Activated naive CD4-positive, alpha-beta T cell treated with anti-CD3 and anti-CD28 coated beads, Interleukin-2, amount 10 ng/mL, durations not matched to agents 7 days and 5 days (primary cell): ENCODE data around the gene SLC19A1.
A peak's percentile ranks its signal among the peaks of the same experiment; 100 is the strongest.

Source experiments
- CTCF ChIA-PET: fragments of 350-600 bp; sonication (Branson Sonifier 250); formaldehyde crosslinking; loops from one replicate; lab custom pipeline; 2021; ENCODE audit warnings: antibody characterized with exemption; lab: Charles Lee
- DNase-seq: peaks from one replicate; pipeline ENCODE4 v3.0.0-alpha.2; 2020
- H3K27ac Mint-ChIP-seq: one replicate; pipeline ENCODE4 v1.8.0; 2021; ENCODE audit warnings: mild to moderate bottlenecking, moderate library complexity, mixed read lengths
- H3K27me3 Mint-ChIP-seq: one replicate; pipeline ENCODE4 v1.8.0; 2021; ENCODE audit warnings: mild to moderate bottlenecking, mixed read lengths
- H3K36me3 Mint-ChIP-seq: one replicate; pipeline ENCODE4 v1.8.0; 2021; ENCODE audit warnings: mixed read lengths
- H3K4me1 Mint-ChIP-seq: one replicate; pipeline ENCODE4 v1.8.0; 2021; ENCODE audit warnings: mixed read lengths
- H3K4me3 Mint-ChIP-seq: one replicate; pipeline ENCODE4 v1.8.0; 2021; ENCODE audit warnings: mild to moderate bottlenecking, moderate library complexity, mixed read lengths
- H3K9me3 Mint-ChIP-seq: one replicate; pipeline ENCODE4 v1.8.0; 2021; ENCODE audit warnings: mixed read lengths

The SLC19A1 gene

GRCh38 chr21:45522381-45522780, 19.9 kb downstream of the SLC19A1 start:
- DNase-seq: no peak
- peaks cover 63% of the 10 kb centered on the region for H3K36me3 Mint-ChIP-seq
- peaks cover 38% of the 10 kb centered on the region for H3K9me3 Mint-ChIP-seq
- H3K4me1 Mint-ChIP-seq: peaks cover 21% of the 10 kb centered on the region
- H3K4me3 Mint-ChIP-seq: no peak overlapping the region
- H3K27me3 Mint-ChIP-seq: no peaks in the 10 kb centered on the region
- CTCF ChIA-PET: no interaction called here
- H3K27ac Mint-ChIP-seq: no peak overlapping the region

GRCh38 chr21:45521241-45521640, 21.0 kb downstream of the SLC19A1 start:
- Mint-ChIP-seq H3K4me1 (peaks cover 26% of the 10 kb centered on the region), H3K27me3 (no peaks in the 10 kb centered on the region), H3K36me3 (peaks cover 57% of the 10 kb centered on the region), H3K4me3 (no peak overlapping the region), H3K27ac (no peak overlapping the region), H3K9me3 (peaks cover 38% of the 10 kb centered on the region)
- DNase-seq: no peak
- CTCF ChIA-PET: no interaction called here

- CTCF ChIA-PET: interaction anchor here (0.6 kb wide), 1 partner anchor 712 kb away, joined by 3 read pairs; no protein-coding TSS in a partner anchor
- H3K9me3 Mint-ChIP-seq: peaks cover 38% of the 10 kb centered on the region
- no peaks in the 10 kb centered on the region for H3K27me3 Mint-ChIP-seq
- no peak overlapping the region for H3K27ac Mint-ChIP-seq
- H3K4me1 Mint-ChIP-seq: peaks cover 26% of the 10 kb centered on the region
- no peak overlapping the region for H3K4me3 Mint-ChIP-seq
- peaks cover 60% of the 10 kb centered on the region for H3K36me3 Mint-ChIP-seq
- DNase-seq: no peak
Measured at GRCh38 chr21:45519182-45519581, 23.1 kb downstream of the SLC19A1 start.

- Mint-ChIP-seq H3K4me3 (no peak overlapping the region), H3K36me3 (peaks cover 63% of the 10 kb centered on the region), H3K27ac (peak overlapping the region; percentile 83), H3K27me3 (no peaks in the 10 kb centered on the region), H3K9me3 (peaks cover 38% of the 10 kb centered on the region), H3K4me1 (peaks cover 30% of the 10 kb centered on the region)
- CTCF ChIA-PET: interaction anchor here (0.6 kb wide), 1 partner anchor 712 kb away, joined by 3 read pairs; no protein-coding TSS in a partner anchor
- no peak for DNase-seq
Measured at GRCh38 chr21:45518742-45519141, 23.5 kb downstream of the SLC19A1 start.

- DNase-seq: peak; percentile 38
- Mint-ChIP-seq H3K9me3 (peaks cover 38% of the 10 kb centered on the region), H3K36me3 (peaks cover 58% of the 10 kb centered on the region), H3K4me3 (peak overlapping the region; percentile 8), H3K27me3 (no peaks in the 10 kb centered on the region), H3K4me1 (peaks cover 32% of the 10 kb centered on the region), H3K27ac (peak overlapping the region; percentile 83)
- CTCF ChIA-PET: no interaction called here
Measured at GRCh38 chr21:45517249-45518065, 24.8 kb downstream of the SLC19A1 start.

GRCh38 chr21:45516671-45517151, 25.5 kb downstream of the SLC19A1 start:
- Mint-ChIP-seq H3K36me3 (peaks cover 51% of the 10 kb centered on the region), H3K9me3 (peaks cover 35% of the 10 kb centered on the region), H3K4me1 (peaks cover 32% of the 10 kb centered on the region), H3K27ac (peak overlapping the region; percentile 24), H3K4me3 (no peak overlapping the region), H3K27me3 (no peaks in the 10 kb centered on the region)
- no peak for DNase-seq
- CTCF ChIA-PET: no interaction called here

GRCh38 chr21:45516071-45516670, 26.1 kb downstream of the SLC19A1 start:
- CTCF ChIA-PET: no interaction called here
- Mint-ChIP-seq H3K27ac (no peak overlapping the region), H3K9me3 (peaks cover 30% of the 10 kb centered on the region), H3K4me3 (no peak overlapping the region), H3K36me3 (peaks cover 45% of the 10 kb centered on the region), H3K4me1 (peaks cover 32% of the 10 kb centered on the region), H3K27me3 (no peaks in the 10 kb centered on the region)
- DNase-seq: no peak

GRCh38 chr21:45515241-45516061, 26.8 kb downstream of the SLC19A1 start:
- H3K36me3 Mint-ChIP-seq: peaks cover 38% of the 10 kb centered on the region
- peaks cover 26% of the 10 kb centered on the region for H3K9me3 Mint-ChIP-seq
- H3K27me3 Mint-ChIP-seq: no peaks in the 10 kb centered on the region
- peak overlapping the region; percentile 58 for H3K27ac Mint-ChIP-seq
- CTCF ChIA-PET: no interaction called here
- no peak overlapping the region for H3K4me3 Mint-ChIP-seq
- peaks cover 32% of the 10 kb centered on the region for H3K4me1 Mint-ChIP-seq
- no peak for DNase-seq

- Mint-ChIP-seq H3K9me3 (peaks cover 17% of the 10 kb centered on the region), H3K27ac (no peak overlapping the region), H3K4me3 (no peak overlapping the region), H3K36me3 (peaks cover 28% of the 10 kb centered on the region), H3K27me3 (no peaks in the 10 kb centered on the region), H3K4me1 (peaks cover 30% of the 10 kb centered on the region)
- CTCF ChIA-PET: no interaction called here
- DNase-seq: no peak
Measured at GRCh38 chr21:45514311-45515021, 27.8 kb downstream of the SLC19A1 start.

GRCh38 chr21:45513741-45514310, 28.4 kb downstream of the SLC19A1 start:
- Mint-ChIP-seq H3K36me3 (peaks cover 22% of the 10 kb centered on the region), H3K4me3 (no peak overlapping the region), H3K27ac (peak overlapping the region; percentile 52), H3K4me1 (peaks cover 25% of the 10 kb centered on the region), H3K27me3 (no peaks in the 10 kb centered on the region), H3K9me3 (peaks cover 11% of the 10 kb centered on the region)
- no peak for DNase-seq
- CTCF ChIA-PET: no interaction called here

- peaks cover 19% of the 10 kb centered on the region for H3K4me1 Mint-ChIP-seq
- CTCF ChIA-PET: no interaction called here
- peaks cover 4% of the 10 kb centered on the region for H3K9me3 Mint-ChIP-seq
- no peaks in the 10 kb centered on the region for H3K27me3 Mint-ChIP-seq
- peaks cover 15% of the 10 kb centered on the region for H3K36me3 Mint-ChIP-seq
- DNase-seq: no peak
- no peak overlapping the region for H3K27ac Mint-ChIP-seq
- no peak overlapping the region for H3K4me3 Mint-ChIP-seq
Measured at GRCh38 chr21:45513003-45513717, 29.1 kb downstream of the SLC19A1 start.

- H3K36me3 Mint-ChIP-seq: peaks cover 10% of the 10 kb centered on the region
- H3K9me3 Mint-ChIP-seq: no peaks in the 10 kb centered on the region
- CTCF ChIA-PET: no interaction called here
- H3K4me3 Mint-ChIP-seq: no peak overlapping the region
- peaks cover 13% of the 10 kb centered on the region for H3K4me1 Mint-ChIP-seq
- no peak for DNase-seq
- no peak overlapping the region for H3K27ac Mint-ChIP-seq
- no peaks in the 10 kb centered on the region for H3K27me3 Mint-ChIP-seq
Measured at GRCh38 chr21:45512626-45513002, 29.6 kb downstream of the SLC19A1 start.
